Liver (tissue), 9 donors: ENCODE results near the gene MRPL41. TPM values are rescaled to one million over a fixed set of nuclear protein-coding genes. Genes with fewer than 3 reads are reported as not detected.

Experiments used
- DNase-seq: peaks from one replicate; pipeline ENCODE4 v3.0.0-alpha.2; 2017; ENCODE audit warnings: low spot score
- H3K27ac ChIP-seq, 2 donors: one replicate each; pipeline ENCODE4 v1.7.0; 2013; ENCODE audit warnings: inconsistent platforms in 2 of 2, low read length in 2 of 2, control low read depth in 1 of 2, low read depth in 1 of 2, mild to moderate bottlenecking in 1 of 2
- H3K27me3 ChIP-seq, 4 donors: one replicate each; pipeline versions ENCODE4 v1.6.1 to v1.7.0; 2013; ENCODE audit warnings: low read length in 3 of 4, inconsistent platforms in 1 of 4, mild to moderate bottlenecking in 1 of 4, moderate library complexity in 1 of 4; ENCODE audit not compliant: control insufficient read depth in 4 of 4, insufficient read depth in 4 of 4
- H3K36me3 ChIP-seq, 4 donors: one replicate each; pipeline versions ENCODE4 v1.6.1 to v1.7.0; 2013; ENCODE audit warnings: low read length in 3 of 4, mild to moderate bottlenecking in 3 of 4, low read depth in 1 of 4, moderate library complexity in 1 of 4; ENCODE audit not compliant: control insufficient read depth in 4 of 4, insufficient read depth in 3 of 4
- H3K4me1 ChIP-seq, 4 donors: one replicate each; pipeline versions ENCODE4 v1.6.1 to v1.7.0; 2013; ENCODE audit warnings: low read length in 3 of 4, mild to moderate bottlenecking in 3 of 4, moderate library complexity in 1 of 4; ENCODE audit not compliant: control insufficient read depth in 4 of 4, insufficient read depth in 4 of 4
- H3K4me3 ChIP-seq, 3 donors: one replicate each; pipeline versions ENCODE4 v1.6.1 to v1.7.0; 2013; ENCODE audit warnings: low read length in 3 of 3, control low read depth in 1 of 3, low read depth in 1 of 3, mild to moderate bottlenecking in 1 of 3
- H3K9ac ChIP-seq, 2 donors: one replicate each; pipeline ENCODE4 v1.7.0; 2013; ENCODE audit warnings: low read length in 2 of 2, mild to moderate bottlenecking in 2 of 2, moderate library complexity in 2 of 2, control low read depth in 1 of 2, low read depth in 1 of 2
- H3K9me3 ChIP-seq, 4 donors: one replicate each; pipeline versions ENCODE4 v1.6.1 to v1.7.0; 2013; ENCODE audit warnings: low read length in 3 of 4; ENCODE audit not compliant: control insufficient read depth in 4 of 4
- ATF3 ChIP-seq: IDR thresholded peaks from 2 replicates; pipeline ENCODE4 v1.6.1; 2016; ENCODE audit warnings: antibody characterized with exemption
- CTCF ChIP-seq: fragments of 150-350 bp; IDR thresholded peaks from 2 replicates; pipeline ENCODE4 v1.5.1; 2017; ENCODE audit warnings: improper control_type of control experiment, low read depth, low read length; ENCODE audit not compliant: missing input control
- EGR1 ChIP-seq, 2 donors: IDR thresholded peaks; 2 replicates each; pipeline ENCODE4 v1.6.1; 2016 to 2018; ENCODE audit warnings: antibody characterized with exemption in 2 of 2, low read depth in 2 of 2
- FOXA1 ChIP-seq: IDR thresholded peaks from 2 replicates; pipeline ENCODE4 v1.6.1; 2016; ENCODE audit warnings: antibody characterized with exemption
- FOXA2 ChIP-seq: IDR thresholded peaks from 2 replicates; pipeline ENCODE4 v1.6.1; 2016; ENCODE audit warnings: antibody characterized with exemption
- GABPA ChIP-seq, 2 donors: IDR thresholded peaks in 1 of 2; conservative IDR thresholded peaks in 1 of 2; 2 replicates each; pipeline ENCODE4 v1.6.1; 2016; ENCODE audit warnings: antibody characterized with exemption in 2 of 2, mild to moderate bottlenecking in 1 of 2, moderate library complexity in 1 of 2
- HNF4A ChIP-seq, 2 donors: conservative IDR thresholded peaks; 2 replicates each; pipeline ENCODE4 v1.6.1; 2016; ENCODE audit warnings: antibody characterized with exemption in 2 of 2, mild to moderate bottlenecking in 2 of 2
- HNF4G ChIP-seq: IDR thresholded peaks from 2 replicates; pipeline ENCODE4 v1.6.1; 2016; ENCODE audit warnings: antibody characterized with exemption
- JUND ChIP-seq, 2 donors: IDR thresholded peaks; 2 replicates each; pipeline ENCODE4 v1.6.1; 2016; ENCODE audit warnings: antibody characterized with exemption in 2 of 2
- MAX ChIP-seq: IDR thresholded peaks from 2 replicates; pipeline ENCODE4 v1.6.1; 2016; ENCODE audit warnings: antibody characterized with exemption
- NR2F2 ChIP-seq: IDR thresholded peaks from 2 replicates; pipeline ENCODE4 v1.6.1; 2016; ENCODE audit warnings: antibody characterized with exemption
- RAD21 ChIP-seq, 2 donors: IDR thresholded peaks; 2 replicates each; pipeline ENCODE4 v1.6.1; 2016; ENCODE audit warnings: antibody characterized with exemption in 2 of 2, mild to moderate bottlenecking in 2 of 2
- REST ChIP-seq: IDR thresholded peaks from 2 replicates; pipeline ENCODE4 v1.6.1; 2016; ENCODE audit warnings: antibody characterized with exemption, mild to moderate bottlenecking
- RXRA ChIP-seq, 2 donors: IDR thresholded peaks; 2 replicates each; pipeline ENCODE4 v1.6.1; 2017 to 2018; ENCODE audit warnings: antibody characterized with exemption in 2 of 2, mild to moderate bottlenecking in 1 of 2
- SP1 ChIP-seq: IDR thresholded peaks from 2 replicates; pipeline ENCODE4 v1.6.1; 2018; ENCODE audit warnings: antibody characterized with exemption, mild to moderate bottlenecking
- YY1 ChIP-seq: IDR thresholded peaks from 2 replicates; pipeline ENCODE4 v1.6.1; 2016; ENCODE audit warnings: antibody characterized with exemption, mild to moderate bottlenecking
- ZBTB33 ChIP-seq: IDR thresholded peaks from 2 replicates; pipeline ENCODE4 v1.6.1; 2016; ENCODE audit warnings: antibody characterized with exemption
- WGBS: extraction: QIAGEN DNeasy Blood & Tissue Kit; methylation state at CpG from one replicate; pipeline ENCODE4 v1.1.7; 2013; 5-methylcytosine and 5-hydroxymethylcytosine counted together
- polyA plus RNA-seq, 2 donors: library from polyadenylated mRNA; stranded (reverse) in 1 of 2; unstranded in 1 of 2; fragments of 200-250 nt in 1 of 2; fragments of >200 nt in 1 of 2; fragmentation: Nextera tagmentation in 1 of 2; extraction: Ambion mirVana in 1 of 2; gene quantifications; one replicate each; pipeline versions ENCODE4 v1.2.1 to v1.2.3, GENCODE V29; 2013 to 2015
- total RNA-seq, 2 donors: library from RNA; depleted of rRNA; stranded (reverse); fragments of >200 nt; gene quantifications; one replicate each; pipeline ENCODE4 v1.2.3, GENCODE V29; 2014
- donor health status: healthy.
- donor health status: healthy.
- donor health status: healthy.
- donor health status: healthy.
- donor health status: healthy.

The MRPL41 gene
- total and polyA plus RNA-seq, 4 donors, result 31.7 to 120 (median 49.3) TPM

DNA sequence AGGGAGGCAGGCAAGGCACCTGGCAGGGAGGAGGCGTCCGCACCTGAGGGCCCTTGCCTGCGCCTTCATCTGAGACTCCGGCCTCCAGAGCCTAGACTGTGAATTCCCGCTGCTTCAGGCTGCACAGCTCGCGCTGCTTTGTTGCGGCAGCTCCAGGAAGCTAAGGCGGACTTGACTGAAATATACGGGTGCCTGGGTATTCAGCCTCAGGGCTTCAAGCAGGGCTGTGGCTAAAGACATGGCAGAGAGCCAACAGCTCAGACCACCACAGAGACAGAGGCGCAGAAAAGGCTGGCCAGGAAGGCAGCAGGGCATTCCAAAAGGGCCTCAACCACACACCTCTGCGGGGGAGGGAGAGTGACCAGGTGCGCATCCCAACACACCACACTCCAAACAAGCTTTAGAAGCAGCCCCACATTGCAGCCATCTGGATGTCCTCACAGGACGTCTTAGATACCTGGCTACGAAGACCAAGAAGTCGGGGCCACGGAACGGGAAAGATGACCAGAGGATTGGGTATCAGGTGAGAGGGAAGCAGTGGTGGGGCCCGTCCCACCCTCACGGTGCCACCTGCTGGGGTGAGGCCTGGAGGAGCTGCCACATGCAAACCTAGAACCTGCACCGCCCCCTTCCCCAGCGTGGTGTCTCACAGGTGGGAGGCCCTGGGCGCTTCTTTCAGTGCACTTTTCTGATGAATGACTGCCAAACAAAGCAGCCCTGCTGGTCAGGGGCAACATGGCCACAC is 28.7 kb downstream of the MRPL41 start:
- no peak for DNase-seq
- H3K9ac ChIP-seq, result no peak overlapping the region
- H3K36me3 ChIP-seq, result peaks cover 4 to 18% (median 6%) of the 10 kb centered on the region in 4 donors
- WGBS, result 93% methylated on average over 23 of the region's 23 CpGs
- H3K9me3 ChIP-seq, result no peaks in the 10 kb centered on the region
- H3K4me3 ChIP-seq, result no peak overlapping the region
- TF ChIP-seq HNF4G (no peak), FOXA2 (no peak), ATF3 (no peak), CTCF (no peak), MAX (no peak), HNF4A (conservative IDR thresholded peaks at IDR 0.05) (no peak), GABPA (IDR thresholded peaks at IDR 0.05 in 1 of 2, conservative IDR thresholded peaks at IDR 0.05 in 1 of 2) (no peak), YY1 (no peak), RAD21 (IDR thresholded peaks at IDR 0.05) (no peak), EGR1 (IDR thresholded peaks at IDR 0.05; ENCODE audit: low read depth in 2 of 2) (no peak), ZBTB33 (no peak)
- no peak overlapping the region for H3K27ac ChIP-seq
- H3K27me3 ChIP-seq, result no peaks in the 10 kb centered on the region
- H3K4me1 ChIP-seq, result peaks cover 6 to 35% (median 17%) of the 10 kb centered on the region in 4 donors

- TF ChIP-seq JUND (IDR thresholded peaks at IDR 0.05) (no peak), HNF4G (no peak), RAD21 (IDR thresholded peaks at IDR 0.05) (no peak), FOXA1 (no peak), SP1 (no peak), RXRA (IDR thresholded peaks at IDR 0.05) (no peak), REST (no peak), HNF4A (conservative IDR thresholded peaks at IDR 0.05) (no peak), ATF3 (no peak), NR2F2 (no peak), GABPA (IDR thresholded peaks at IDR 0.05 in 1 of 2, conservative IDR thresholded peaks at IDR 0.05 in 1 of 2) (no peak), YY1 (no peak)
- Histone ChIP-seq H3K36me3 (peaks cover 4 to 18% (median 5%) of the 10 kb centered on the region in 4 donors), H3K27me3 (no peaks in the 10 kb centered on the region), H3K4me3 (no peak overlapping the region), H3K27ac (no peak overlapping the region), H3K9me3 (no peaks in the 10 kb centered on the region), H3K4me1 (peaks cover 6 to 33% (median 14%) of the 10 kb centered on the region in 4 donors), H3K9ac (no peak overlapping the region)
- 96% methylated on average over 4 of the region's 4 CpGs for WGBS
- DNase-seq, result no peak
Observed at GRCh38 chr9:137580954-137581322, 29.3 kb downstream of the MRPL41 start.
